ENCODE data around the gene KRT77. TPM values are rescaled to one million over a fixed set of nuclear protein-coding genes. Genes with fewer than 3 reads are reported as not detected.
"Not testable (repeated sequence)": the region's sequence is repeated elsewhere in the genome, so short reads cannot be mapped to it uniquely, and the experiment has no call there.

The KRT77 gene
- total RNA-seq, 1 experiment from 2014 or later = not detected

GRCh38 chr12:52714887-52715281 lies 11.6 kb upstream of the KRT77 start:
- Histone ChIP-seq H3K36me3 (ENCODE audit: low read depth, low read length) (no peaks in the 10 kb centered on the region), H3K4me3 (ENCODE audit: low read length) (no peak overlapping the region), H3K9me2 (replicated peaks; ENCODE audit: low read length) (no peaks in the 10 kb centered on the region), H3K27ac (ENCODE audit: low read length) (no peak overlapping the region), H3K4me2 (ENCODE audit: low read length) (no peak overlapping the region), H3K9ac (ENCODE audit: low read length) (no peak overlapping the region), H3K4me1 (ENCODE audit: insufficient read depth, low read length) (no peaks in the 10 kb centered on the region), H3K79me2 (ENCODE audit: low read length) (no peaks in the 10 kb centered on the region), H2AFZ (ENCODE audit: low read length) (no peak overlapping the region), H3K9me3 (ENCODE audit: low read length) (no peaks in the 10 kb centered on the region), H3F3A (ENCODE audit: low read length, unreplicated experiment) (no peaks in the 10 kb centered on the region), H3K27me3 (ENCODE audit: low read length) (no peaks in the 10 kb centered on the region), H4K20me1 (ENCODE audit: low read length) (no peaks in the 10 kb centered on the region)
- DNase-seq = no peak
- ATAC-seq = no peak
- intact Hi-C loops (cut with micrococcal nuclease) = no loop called here
- BruUV-seq (replicated peaks) = no TSS peak
- TF ChIP-seq CTCF (conservative IDR thresholded peaks at IDR 0.05; ENCODE audit: low read depth, low read length) (no peak), EZH2 (IDR thresholded peaks at IDR 0.05; ENCODE audit: low read length, unreplicated experiment) (no peak), EZH2phosphoT487 (IDR thresholded peaks at IDR 0.05; ENCODE audit: borderline replicate concordance, low read length) (no peak)
- ChIA-PET CTCF (no interaction called here), POLR2A (ENCODE audit: unreplicated experiment) (no interaction called here)

- intact Hi-C loops (cut with micrococcal nuclease) = no loop called here
- TF ChIP-seq CTCF (conservative IDR thresholded peaks at IDR 0.05; ENCODE audit: low read depth, low read length) (no peak), EZH2phosphoT487 (IDR thresholded peaks at IDR 0.05; ENCODE audit: borderline replicate concordance, low read length) (no peak), EZH2 (IDR thresholded peaks at IDR 0.05; ENCODE audit: low read length, unreplicated experiment) (no peak)
- no peak for ATAC-seq
- Histone ChIP-seq H4K20me1 (ENCODE audit: low read length) (no peaks in the 10 kb centered on the region), H3K9me2 (replicated peaks; ENCODE audit: low read length) (no peaks in the 10 kb centered on the region), H3K4me2 (ENCODE audit: low read length) (no peak overlapping the region), H3K4me1 (ENCODE audit: insufficient read depth, low read length) (no peaks in the 10 kb centered on the region), H3K9ac (ENCODE audit: low read length) (no peak overlapping the region), H3K79me2 (ENCODE audit: low read length) (no peaks in the 10 kb centered on the region), H3F3A (ENCODE audit: low read length, unreplicated experiment) (no peaks in the 10 kb centered on the region), H3K27me3 (ENCODE audit: low read length) (no peaks in the 10 kb centered on the region), H3K36me3 (ENCODE audit: low read depth, low read length) (no peaks in the 10 kb centered on the region), H3K27ac (ENCODE audit: low read length) (no peak overlapping the region), H3K4me3 (ENCODE audit: low read length) (no peak overlapping the region), H2AFZ (ENCODE audit: low read length) (no peak overlapping the region), H3K9me3 (ENCODE audit: low read length) (no peaks in the 10 kb centered on the region)
- ChIA-PET CTCF (no interaction called here), POLR2A (ENCODE audit: unreplicated experiment) (no interaction called here)
- no peak for DNase-seq
- BruUV-seq (replicated peaks) = no TSS peak
Observed at GRCh38 chr12:52713960-52714886, 10.9 kb upstream of the KRT77 start.

GRCh38 chr12:52712122-52712521 lies 8.8 kb upstream of the KRT77 start:
- H2AFZ ChIP-seq (ENCODE audit: low read length); CTCF ChIA-PET; H4K20me1 ChIP-seq (ENCODE audit: low read length); H3K79me2 ChIP-seq (ENCODE audit: low read length); POLR2A ChIA-PET (ENCODE audit: unreplicated experiment); H3F3A ChIP-seq (ENCODE audit: low read length, unreplicated experiment); H3K9me2 ChIP-seq (replicated peaks; ENCODE audit: low read length); ATAC-seq; intact Hi-C loops (cut with micrococcal nuclease); BruUV-seq (replicated peaks); H3K9ac ChIP-seq (ENCODE audit: low read length); H3K36me3 ChIP-seq (ENCODE audit: low read depth, low read length); H3K27me3 ChIP-seq (ENCODE audit: low read length); DNase-seq; H3K4me2 ChIP-seq (ENCODE audit: low read length); H3K27ac ChIP-seq (ENCODE audit: low read length); H3K9me3 ChIP-seq (ENCODE audit: low read length); H3K4me3 ChIP-seq (ENCODE audit: low read length); H3K4me1 ChIP-seq (ENCODE audit: insufficient read depth, low read length): not testable (repeated sequence)

Measured in PC-3 (cell line).